ENCODE data around the gene RBM12.
A peak's percentile ranks its signal among the peaks of the same experiment; 100 is the strongest.

The RBM12 gene

GRCh38 chr20:35669221-35669620, 4.5 kb upstream of the RBM12 start:
- no peak for TF ChIP-seq CEBPB (IDR thresholded peaks at IDR 0.05)
- TF ChIP-seq USF1 (IDR thresholded peaks at IDR 0.05), result no peak
- no peak for TF ChIP-seq MAX (IDR thresholded peaks at IDR 0.05)
- TF ChIP-seq EP300 (IDR thresholded peaks at IDR 0.05; ENCODE audit: borderline replicate concordance), result no peak
- TF ChIP-seq ZBTB7A (IDR thresholded peaks at IDR 0.05; ENCODE audit: low read depth), result no peak
- TF ChIP-seq EGR1 (IDR thresholded peaks at IDR 0.05), result no peak
- no peak for TF ChIP-seq NFIC (IDR thresholded peaks at IDR 0.05)
- TF ChIP-seq YY1 (IDR thresholded peaks at IDR 0.05; ENCODE audit: low read depth), result no peak
- TF ChIP-seq RAD21 (IDR thresholded peaks at IDR 0.05; ENCODE audit: low read depth), result no peak
- no peak for TF ChIP-seq TAF1 (IDR thresholded peaks at IDR 0.05; ENCODE audit: low read depth)
- no peak for TF ChIP-seq REST (IDR thresholded peaks at IDR 0.05; ENCODE audit: low read depth)
- no peak for TF ChIP-seq CREB1 (IDR thresholded peaks at IDR 0.05; ENCODE audit: low read depth)

GRCh38 chr20:35665949-35666288, 1.2 kb upstream of the RBM12 start:
- TF ChIP-seq EGR1 (IDR thresholded peaks at IDR 0.05) (no peak), FOXM1 (IDR thresholded peaks at IDR 0.05; ENCODE audit: borderline replicate concordance, low read depth) (no peak), CEBPB (IDR thresholded peaks at IDR 0.05) (no peak), REST (IDR thresholded peaks at IDR 0.05; ENCODE audit: low read depth) (no peak), EP300 (IDR thresholded peaks at IDR 0.05; ENCODE audit: borderline replicate concordance) (no peak), ZBTB7A (IDR thresholded peaks at IDR 0.05; ENCODE audit: low read depth) (no peak), RAD21 (IDR thresholded peaks at IDR 0.05; ENCODE audit: low read depth) (no peak), TAF1 (IDR thresholded peaks at IDR 0.05; ENCODE audit: low read depth) (no peak)

- TF ChIP-seq MAX (IDR thresholded peaks at IDR 0.05) (0 out of 2 replicates have a peak, but pooled peaks have one; percentile 44), FOXM1 (IDR thresholded peaks at IDR 0.05; ENCODE audit: borderline replicate concordance, low read depth) (no peak)
Measured at GRCh38 chr20:35663516-35664465, 909 bp downstream of the RBM12 start.

GRCh38 chr20:35662551-35662950, 2.1 kb downstream of the RBM12 start:
- TF ChIP-seq RAD21 (IDR thresholded peaks at IDR 0.05; ENCODE audit: low read depth), result no peak
- no peak for TF ChIP-seq NFIC (IDR thresholded peaks at IDR 0.05)
- TF ChIP-seq TAF1 (IDR thresholded peaks at IDR 0.05; ENCODE audit: low read depth), result no peak
- no peak for TF ChIP-seq TCF12 (IDR thresholded peaks at IDR 0.05; ENCODE audit: low read depth)
- TF ChIP-seq TEAD4 (IDR thresholded peaks at IDR 0.05), result no peak
- no peak for TF ChIP-seq MAX (IDR thresholded peaks at IDR 0.05)
- TF ChIP-seq CEBPB (IDR thresholded peaks at IDR 0.05), result no peak

- TF ChIP-seq MAX (IDR thresholded peaks at IDR 0.05) (no peak), CREB1 (IDR thresholded peaks at IDR 0.05; ENCODE audit: low read depth) (no peak), REST (IDR thresholded peaks at IDR 0.05; ENCODE audit: low read depth) (no peak), TCF12 (IDR thresholded peaks at IDR 0.05; ENCODE audit: low read depth) (no peak), EP300 (IDR thresholded peaks at IDR 0.05; ENCODE audit: borderline replicate concordance) (no peak), CEBPB (IDR thresholded peaks at IDR 0.05) (no peak), NFIC (IDR thresholded peaks at IDR 0.05) (no peak), USF1 (IDR thresholded peaks at IDR 0.05) (no peak), FOXM1 (IDR thresholded peaks at IDR 0.05; ENCODE audit: borderline replicate concordance, low read depth) (no peak)
Measured at GRCh38 chr20:35661908-35662307, 2.8 kb downstream of the RBM12 start.

All from Ishikawa (cell line).